MCF 10A (cell line): ENCODE data around the gene MGAT3. TPM values are rescaled to one million over a fixed set of nuclear protein-coding genes. Genes with fewer than 3 reads are reported as not detected.

Experiments used
- BruUV-seq: library from RNA; stranded (reverse); fragments of 400-500 nt; replicated peaks from 2 replicates; lab custom pipeline; 2021; lab: Mats Ljungman, UMichigan
- CTCF ChIA-PET: fragments of 300-600 bp; sonication (Branson Sonifier 250); formaldehyde crosslinking; extraction: SDS; loops from one replicate; lab custom pipeline; 2021; ENCODE audit warnings: antibody characterized with exemption, inconsistent platforms; lab: Yijun Ruan, JAX
- POLR2A ChIA-PET: fragments of 300-600, 350-650 bp; sonication (Branson Sonifier 250); formaldehyde crosslinking; extraction: SDS; loops from one replicate; lab custom pipeline; 2020; ENCODE audit warnings: antibody characterized with exemption, inconsistent platforms; lab: Yijun Ruan, JAX
- DNase-seq: peaks from one replicate; pipeline ENCODE4 v3.0.0-alpha.2; 2018; ENCODE audit not compliant: unreplicated experiment
- H3K27ac Mint-ChIP-seq: one replicate; pipeline ENCODE4 v1.8.0; 2022; ENCODE audit warnings: mild to moderate bottlenecking, low read depth, mixed read lengths; ENCODE audit not compliant: unreplicated experiment
- H3K27me3 Mint-ChIP-seq: one replicate; pipeline ENCODE4 v1.8.0; 2022; ENCODE audit warnings: mixed read lengths; ENCODE audit not compliant: insufficient read depth, unreplicated experiment
- H3K36me3 Mint-ChIP-seq: one replicate; pipeline ENCODE4 v1.8.0; 2022; ENCODE audit warnings: mild to moderate bottlenecking, moderate library complexity, mixed read lengths; ENCODE audit not compliant: insufficient read depth, unreplicated experiment
- H3K4me1 Mint-ChIP-seq: one replicate; pipeline ENCODE4 v1.8.0; 2022; ENCODE audit warnings: mixed read lengths; ENCODE audit not compliant: insufficient read depth, unreplicated experiment
- H3K4me3 Mint-ChIP-seq: one replicate; pipeline ENCODE4 v1.8.0; 2022; ENCODE audit warnings: mild to moderate bottlenecking, moderate library complexity, mixed read lengths; ENCODE audit not compliant: unreplicated experiment
- H3K9me3 Mint-ChIP-seq: one replicate; pipeline ENCODE4 v1.8.0; 2022; ENCODE audit warnings: mixed read lengths; ENCODE audit not compliant: unreplicated experiment
- intact Hi-C: fragments of 100-400 bp; cut with micrococcal nuclease; formaldehyde crosslinking; loops from 2 replicates; pipeline ENCODE4 v1.14.1; 2022
- total RNA-seq: library from RNA; stranded (reverse); gene quantifications from 2 replicates; pipeline ENCODE4 v1.2.3, GENCODE V29; 2022
- TF ChIP-seq, protein P1 (sequence below): fragments of 200-600 bp; IDR thresholded peaks from one replicate; pipeline ENCODE4 v1.8.0; 2022; ENCODE audit warnings: antibody characterized with exemption, mild to moderate bottlenecking; ENCODE audit not compliant: unreplicated experiment

The MGAT3 gene
- total RNA-seq, 1 experiment from 2014 or later: not detected

DNA sequence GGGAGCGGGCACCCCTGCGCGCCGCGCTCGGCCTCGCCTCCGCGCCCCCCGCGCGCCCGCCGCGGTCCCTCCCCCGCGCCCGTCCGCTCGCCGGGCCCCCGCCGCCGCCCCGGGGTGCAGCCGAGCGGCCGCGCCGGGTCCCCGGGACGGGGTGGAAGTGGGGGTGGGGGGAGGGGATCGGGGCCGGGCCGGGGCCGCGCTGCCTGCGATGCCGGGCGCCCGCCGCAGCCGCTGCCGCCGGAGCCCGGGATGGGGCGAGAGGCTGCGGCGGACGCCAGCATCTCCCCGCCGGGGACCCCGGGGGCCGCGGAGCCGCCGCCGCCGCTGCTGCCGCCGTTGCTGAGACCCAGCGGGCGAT lies 365 bp downstream of the MGAT3 start:
- Mint-ChIP-seq H3K27me3 (peaks cover 28% of the 10 kb centered on the region), H3K4me1 (no peaks in the 10 kb centered on the region), H3K9me3 (no peaks in the 10 kb centered on the region), H3K36me3 (no peaks in the 10 kb centered on the region), H3K4me3 (no peak overlapping the region), H3K27ac (no peak overlapping the region)
- DNase-seq: no peak
- TF ChIP-seq, protein P1, sequence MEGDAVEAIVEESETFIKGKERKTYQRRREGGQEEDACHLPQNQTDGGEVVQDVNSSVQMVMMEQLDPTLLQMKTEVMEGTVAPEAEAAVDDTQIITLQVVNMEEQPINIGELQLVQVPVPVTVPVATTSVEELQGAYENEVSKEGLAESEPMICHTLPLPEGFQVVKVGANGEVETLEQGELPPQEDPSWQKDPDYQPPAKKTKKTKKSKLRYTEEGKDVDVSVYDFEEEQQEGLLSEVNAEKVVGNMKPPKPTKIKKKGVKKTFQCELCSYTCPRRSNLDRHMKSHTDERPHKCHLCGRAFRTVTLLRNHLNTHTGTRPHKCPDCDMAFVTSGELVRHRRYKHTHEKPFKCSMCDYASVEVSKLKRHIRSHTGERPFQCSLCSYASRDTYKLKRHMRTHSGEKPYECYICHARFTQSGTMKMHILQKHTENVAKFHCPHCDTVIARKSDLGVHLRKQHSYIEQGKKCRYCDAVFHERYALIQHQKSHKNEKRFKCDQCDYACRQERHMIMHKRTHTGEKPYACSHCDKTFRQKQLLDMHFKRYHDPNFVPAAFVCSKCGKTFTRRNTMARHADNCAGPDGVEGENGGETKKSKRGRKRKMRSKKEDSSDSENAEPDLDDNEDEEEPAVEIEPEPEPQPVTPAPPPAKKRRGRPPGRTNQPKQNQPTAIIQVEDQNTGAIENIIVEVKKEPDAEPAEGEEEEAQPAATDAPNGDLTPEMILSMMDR: no peak
- BruUV-seq: no TSS peak
- intact Hi-C loops: no loop called here
- ChIA-PET POLR2A (no interaction called here), CTCF (no interaction called here)

DNA sequence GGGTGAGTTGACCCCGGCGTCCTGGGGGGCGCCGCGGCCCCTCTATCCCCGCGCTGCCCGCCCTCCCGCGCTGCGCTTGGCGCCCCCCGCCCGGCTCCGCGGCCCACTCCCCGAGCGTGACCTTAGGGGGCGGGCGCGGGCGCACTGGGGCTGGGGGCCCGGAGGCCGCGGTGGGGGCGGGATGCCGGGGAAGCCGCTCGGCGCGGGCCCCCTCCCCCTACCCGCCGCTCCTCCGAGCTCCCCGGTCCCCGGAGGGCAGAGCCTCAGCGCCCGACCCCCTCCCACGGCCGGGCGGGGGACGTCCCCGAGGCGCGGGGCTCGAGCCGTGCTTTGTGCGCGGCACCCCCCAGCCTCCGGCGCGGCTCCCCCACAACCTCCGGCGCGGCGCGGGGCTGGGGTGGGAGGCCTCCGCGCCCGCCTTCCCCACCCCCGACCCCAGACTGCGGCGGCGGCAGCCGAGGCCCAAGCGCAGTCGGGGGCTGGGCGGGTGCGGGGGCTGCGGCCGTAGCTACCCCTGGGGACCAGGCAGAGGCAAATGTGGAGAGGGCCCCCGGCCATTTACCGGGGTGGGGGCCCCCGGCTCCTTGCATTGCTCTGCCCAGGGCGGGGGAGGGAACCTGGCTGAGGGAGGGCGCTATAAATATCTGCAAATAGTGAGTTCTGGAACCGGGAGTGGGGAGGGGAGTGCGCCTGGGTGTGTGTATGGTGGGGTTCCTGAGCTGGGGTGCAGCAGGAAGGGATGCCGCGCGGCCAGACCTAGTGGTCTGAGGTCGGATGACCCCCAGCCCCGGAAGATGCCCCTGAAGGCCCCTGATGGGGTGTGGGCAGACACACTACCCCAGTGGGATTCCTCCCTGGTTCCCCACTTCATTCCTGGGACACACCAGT lies 988 bp downstream of the MGAT3 start:
- Mint-ChIP-seq H3K27me3 (peaks cover 28% of the 10 kb centered on the region), H3K4me3 (no peak overlapping the region), H3K4me1 (no peaks in the 10 kb centered on the region), H3K9me3 (no peaks in the 10 kb centered on the region), H3K36me3 (no peaks in the 10 kb centered on the region), H3K27ac (no peak overlapping the region)
- BruUV-seq: no TSS peak
- CTCF ChIA-PET: no interaction called here
- TF ChIP-seq, protein P1: no peak
- no peak for DNase-seq
- intact Hi-C loops: no loop called here
- POLR2A ChIA-PET: no interaction called here

DNA sequence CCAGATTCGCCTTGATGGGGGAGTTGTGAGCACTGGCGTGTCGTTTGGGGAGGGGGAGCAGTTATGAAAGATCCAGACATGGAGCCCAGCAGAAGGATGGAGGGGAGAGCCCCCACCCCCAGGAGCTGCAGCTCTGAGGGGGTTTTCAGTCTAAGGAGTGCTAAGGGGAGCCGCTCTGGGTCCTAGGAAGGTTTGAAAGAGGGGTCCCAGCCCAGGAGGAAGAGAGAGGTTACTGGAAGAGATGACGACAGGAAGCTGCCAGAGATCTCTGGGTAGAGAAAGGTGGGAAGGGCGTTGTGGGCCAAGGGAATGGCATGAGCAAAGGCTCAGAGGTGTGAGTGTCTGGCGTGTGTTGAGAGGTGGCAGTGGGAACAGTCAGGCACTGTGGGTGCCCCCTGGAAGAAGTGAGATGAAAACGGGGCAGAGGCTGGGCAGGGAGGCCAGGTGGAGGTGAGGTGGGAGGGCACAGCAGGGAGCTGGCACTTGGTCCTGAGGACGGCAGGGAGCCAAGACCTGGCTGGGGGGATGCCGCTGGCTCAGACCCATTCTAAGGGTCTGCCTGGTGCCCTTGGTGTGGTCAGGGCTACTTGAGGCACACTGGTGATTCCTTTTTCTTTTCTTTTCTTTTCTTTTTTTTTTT lies 1.8 kb downstream of the MGAT3 start:
- Mint-ChIP-seq H3K4me3 (no peak overlapping the region), H3K27me3 (peaks cover 28% of the 10 kb centered on the region), H3K36me3 (no peaks in the 10 kb centered on the region), H3K27ac (no peak overlapping the region), H3K4me1 (no peaks in the 10 kb centered on the region), H3K9me3 (no peaks in the 10 kb centered on the region)
- TF ChIP-seq, protein P1: no peak
- BruUV-seq: no TSS peak
- ChIA-PET CTCF (no interaction called here), POLR2A (no interaction called here)
- no peak for DNase-seq
- intact Hi-C loops: no loop called here

DNA sequence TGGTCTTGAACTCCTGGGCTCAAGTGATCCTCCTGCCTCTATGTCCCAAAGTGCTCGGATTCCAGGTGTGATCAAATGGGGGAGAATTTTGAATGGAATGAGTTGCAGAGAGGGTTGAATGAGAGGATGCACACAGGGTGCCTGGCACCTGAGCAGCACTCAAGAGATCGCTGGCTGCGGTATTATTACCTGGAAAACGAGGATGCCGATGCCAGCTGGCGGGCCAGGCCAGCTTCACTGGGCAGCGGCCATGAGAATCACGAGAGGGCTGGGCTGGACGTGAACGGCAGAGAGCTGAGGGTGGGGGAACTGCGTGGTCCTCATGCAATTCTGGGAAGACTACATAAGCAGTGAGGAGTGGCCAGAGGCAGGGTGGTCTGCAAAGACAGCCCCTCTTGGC lies 2.9 kb downstream of the MGAT3 start:
- BruUV-seq: no TSS peak
- CTCF ChIA-PET: no interaction called here

More for the DNA sequence above, 2.9 kb downstream of the MGAT3 start:
- H3K36me3 Mint-ChIP-seq: no peaks in the 10 kb centered on the region
- intact Hi-C loops: no loop called here
- no peaks in the 10 kb centered on the region for H3K4me1 Mint-ChIP-seq
- H3K4me3 Mint-ChIP-seq: no peak overlapping the region
- POLR2A ChIA-PET: no interaction called here
- DNase-seq: no peak
- no peaks in the 10 kb centered on the region for H3K9me3 Mint-ChIP-seq
- TF ChIP-seq, protein P1: no peak
- H3K27ac Mint-ChIP-seq: no peak overlapping the region
- peaks cover 28% of the 10 kb centered on the region for H3K27me3 Mint-ChIP-seq
